K562 (cell line): ENCODE data around the gene C19orf85. TPM values are rescaled to one million over a fixed set of nuclear protein-coding genes. Genes with fewer than 3 reads are reported as not detected.

Experiments used
- C11orf30 ChIP-seq: fragments of 450-650 bp; IDR thresholded peaks from 2 replicates; pipeline ENCODE4 v1.6.1; 2016; ENCODE audit warnings: low read depth, mild to moderate bottlenecking
- COPS2 ChIP-seq: fragments of 450-650 bp; conservative IDR thresholded peaks from 2 replicates; pipeline ENCODE4 v1.6.1; 2016; ENCODE audit warnings: mild to moderate bottlenecking, moderate library complexity
- CREM ChIP-seq: IDR thresholded peaks from 2 replicates; pipeline ENCODE4 v1.6.1; 2014; ENCODE audit warnings: antibody characterized with exemption, low read depth
- FOXA3 ChIP-seq, 2 experiments: fragments of 450-650 bp in 1 of 2; sonication (generic) in 1 of 2; formaldehyde crosslinking; IDR thresholded peaks in 1 of 2; conservative IDR thresholded peaks in 1 of 2; 2 replicates each; pipeline versions ENCODE4 v1.4.0 to v1.8.0; 2020 to 2022; ENCODE audit warnings: mild to moderate bottlenecking in 2 of 2, missing genetic modification reagents in 1 of 2
- KLF1 ChIP-seq: fragments of 450-650 bp; IDR thresholded peaks from 2 replicates; pipeline ENCODE4 v1.6.1; 2016; ENCODE audit warnings: missing genetic modification characterization, missing compliant biosample characterization
- LARP7 ChIP-seq: fragments of 450-650 bp; IDR thresholded peaks from 2 replicates; pipeline ENCODE4 v1.6.1; 2016
- LCOR ChIP-seq: sonication (generic); formaldehyde crosslinking; IDR thresholded peaks from 2 replicates; pipeline ENCODE4 v1.8.0; 2022; ENCODE audit warnings: mild to moderate bottlenecking, missing genetic modification reagents
- NONO ChIP-seq, 2 experiments: fragments of 200-400 bp in 1 of 2; fragments of 450-650 bp in 1 of 2; formaldehyde crosslinking in 1 of 2; IDR thresholded peaks; 2 replicates each; pipeline ENCODE4 v1.6.1; 2017; ENCODE audit warnings: low read depth in 2 of 2, mild to moderate bottlenecking in 2 of 2, moderate library complexity in 2 of 2, low read length in 1 of 2
- POLR2A ChIP-seq: fragments of 450-650 bp; conservative IDR thresholded peaks from 2 replicates; pipeline ENCODE4 v1.6.1; 2016
- POLR3G ChIP-seq: IDR thresholded peaks from 2 replicates; pipeline ENCODE4 v1.6.1; 2011; ENCODE audit not compliant: insufficient read length, insufficient replicate concordance; ENCODE audit errors: extremely low read depth
- RBBP5 ChIP-seq: fragments of 200-600 bp; sonication (generic); IDR thresholded peaks from 2 replicates; pipeline ENCODE4 v1.6.1; 2012; ENCODE audit warnings: borderline replicate concordance, mild to moderate bottlenecking, low read length, control low read depth, inconsistent platforms; ENCODE audit not compliant: insufficient read depth, poor library complexity, severe bottlenecking
- RBM15 ChIP-seq: fragments of 200-400 bp; formaldehyde crosslinking; IDR thresholded peaks from 2 replicates; pipeline ENCODE4 v1.6.1; 2018; ENCODE audit warnings: mild to moderate bottlenecking, low read length, moderate library complexity; ENCODE audit not compliant: insufficient read depth
- RFX5 ChIP-seq: IDR thresholded peaks from 2 replicates; pipeline ENCODE4 v1.6.1; 2011; ENCODE audit warnings: low read depth, mild to moderate bottlenecking, improper control_type of control experiment, low read length
- RNF2 ChIP-seq: sonication (generic); IDR thresholded peaks from 2 replicates; pipeline ENCODE4 v1.6.1; 2016
- STAT5A ChIP-seq: IDR thresholded peaks from 2 replicates; pipeline ENCODE4 v1.6.1; 2012; ENCODE audit warnings: low read length, inconsistent platforms, borderline replicate concordance
- ZNF121 ChIP-seq: sonication (generic); formaldehyde crosslinking; conservative IDR thresholded peaks from 2 replicates; pipeline ENCODE4 v1.8.0; 2022; ENCODE audit warnings: missing genetic modification reagents
- ZNF184 ChIP-seq: sonication (generic); formaldehyde crosslinking; IDR thresholded peaks from 2 replicates; pipeline ENCODE4 v1.5.0; 2020; ENCODE audit warnings: missing genetic modification reagents
- ZNF3 ChIP-seq: fragments of 250-450 bp; sonication (Bioruptor Pico); IDR thresholded peaks from 2 replicates; pipeline ENCODE4 v1.5.0; 2021; ENCODE audit warnings: mild to moderate bottlenecking, moderate library complexity
- polyA plus RNA-seq, 8 experiments: library from polyadenylated mRNA; depleted of rRNA in 4 of 8; stranded (reverse) in 5 of 8; unstranded in 3 of 8; fragments of >200 nt; fragmentation: Nextera tagmentation in 2 of 8; fragmentation: Illumina TruSeq in 1 of 8; extraction: Ambion mirVana in 2 of 8; extraction: Trizol in 1 of 8; gene quantifications; 2 replicates each; pipeline versions ENCODE4 v1.2.1 to v1.2.3, GENCODE V29; 2011 to 2014; ENCODE audit warnings: inconsistent platforms in 1 of 8, missing spikeins in 1 of 8
- total RNA-seq, 7 experiments: library from RNA; depleted of rRNA in 6 of 7; stranded (reverse); fragments of >200 nt in 6 of 7; fragmentation: Illumina TruSeq in 2 of 7; extraction: Trizol in 2 of 7; gene quantifications; 2 replicates each; pipeline versions ENCODE4 v1.2.1 to v1.2.3, GENCODE V29; 2011 to 2021; ENCODE audit warnings: low replicate concordance in 1 of 7
- TF ChIP-seq, protein P1 (sequence below): fragments of 450-650 bp; IDR thresholded peaks from 2 replicates; pipeline ENCODE4 v1.6.1; 2018; ENCODE audit not compliant: partially characterized antibody
- TF ChIP-seq, protein P2 (sequence below): fragments of 150-350 bp; conservative IDR thresholded peaks from 2 replicates; pipeline ENCODE4 v1.6.1; 2014; ENCODE audit warnings: low read length
- TF ChIP-seq, protein P3 (sequence below): fragments of 250-450 bp; sonication (Bioruptor Pico); IDR thresholded peaks from 2 replicates; pipeline ENCODE4 v1.4.0; 2020; ENCODE audit warnings: mild to moderate bottlenecking

The C19orf85 gene
- total and polyA plus RNA-seq, 9 of the 15 experiments (the other 6 are each of a cell fraction or from before 2014, with no cell fraction given) = not detected

DNA sequence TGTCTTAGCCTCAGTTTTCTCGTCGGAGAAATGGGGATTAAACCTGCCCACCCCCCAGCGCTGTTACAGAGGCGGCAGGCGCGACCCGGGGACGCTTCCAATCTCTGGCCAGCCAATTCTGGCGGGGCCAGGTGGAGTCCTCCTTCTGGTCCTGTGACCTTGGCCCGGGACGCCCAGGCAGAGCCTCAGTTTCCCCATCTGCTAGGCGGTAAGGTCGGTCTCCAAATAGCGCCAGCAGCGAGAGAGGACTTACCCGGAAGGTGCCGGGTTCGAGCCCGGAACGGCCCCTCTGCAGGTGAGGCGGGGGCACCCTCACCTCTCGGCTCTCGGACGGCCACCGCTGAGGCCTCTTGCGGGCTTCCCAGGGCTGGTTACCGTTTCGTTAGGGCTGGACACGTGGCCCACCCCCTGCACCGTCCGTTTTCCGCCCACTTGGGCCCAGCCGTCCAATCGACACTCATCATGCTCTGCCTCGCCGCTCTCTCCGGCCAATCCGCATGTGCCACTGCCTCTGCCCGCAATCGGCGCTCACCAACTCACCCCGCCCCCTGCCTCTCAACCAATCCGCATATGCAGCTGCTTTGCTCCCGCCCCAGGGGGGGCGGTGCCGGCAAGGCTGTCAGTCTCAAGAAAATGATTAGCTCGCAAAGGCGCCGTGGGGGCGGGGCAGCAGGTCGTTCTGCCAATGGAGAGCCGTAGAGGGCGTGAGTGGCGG is 3.1 kb downstream of the C19orf85 start, which contains the start of gene ISOC2 (continued):
- TF ChIP-seq, protein P1, sequence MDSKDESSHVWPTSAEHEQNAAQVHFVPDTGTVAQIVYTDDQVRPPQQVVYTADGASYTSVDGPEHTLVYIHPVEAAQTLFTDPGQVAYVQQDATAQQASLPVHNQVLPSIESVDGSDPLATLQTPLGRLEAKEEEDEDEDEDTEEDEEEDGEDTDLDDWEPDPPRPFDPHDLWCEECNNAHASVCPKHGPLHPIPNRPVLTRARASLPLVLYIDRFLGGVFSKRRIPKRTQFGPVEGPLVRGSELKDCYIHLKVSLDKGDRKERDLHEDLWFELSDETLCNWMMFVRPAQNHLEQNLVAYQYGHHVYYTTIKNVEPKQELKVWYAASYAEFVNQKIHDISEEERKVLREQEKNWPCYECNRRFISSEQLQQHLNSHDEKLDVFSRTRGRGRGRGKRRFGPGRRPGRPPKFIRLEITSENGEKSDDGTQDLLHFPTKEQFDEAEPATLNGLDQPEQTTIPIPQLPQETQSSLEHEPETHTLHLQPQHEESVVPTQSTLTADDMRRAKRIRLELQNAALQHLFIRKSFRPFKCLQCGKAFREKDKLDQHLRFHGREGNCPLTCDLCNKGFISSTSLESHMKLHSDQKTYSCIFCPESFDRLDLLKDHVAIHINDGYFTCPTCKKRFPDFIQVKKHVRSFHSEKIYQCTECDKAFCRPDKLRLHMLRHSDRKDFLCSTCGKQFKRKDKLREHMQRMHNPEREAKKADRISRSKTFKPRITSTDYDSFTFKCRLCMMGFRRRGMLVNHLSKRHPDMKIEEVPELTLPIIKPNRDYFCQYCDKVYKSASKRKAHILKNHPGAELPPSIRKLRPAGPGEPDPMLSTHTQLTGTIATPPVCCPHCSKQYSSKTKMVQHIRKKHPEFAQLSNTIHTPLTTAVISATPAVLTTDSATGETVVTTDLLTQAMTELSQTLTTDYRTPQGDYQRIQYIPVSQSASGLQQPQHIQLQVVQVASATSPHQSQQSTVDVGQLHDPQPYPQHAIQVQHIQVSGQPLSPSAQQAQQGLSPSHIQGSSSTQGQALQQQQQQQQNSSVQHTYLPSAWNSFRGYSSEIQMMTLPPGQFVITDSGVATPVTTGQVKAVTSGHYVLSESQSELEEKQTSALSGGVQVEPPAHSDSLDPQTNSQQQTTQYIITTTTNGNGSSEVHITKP = no peak
- TF ChIP-seq FOXA3 (CRISPR knock-in tag; conservative IDR thresholded peaks at IDR 0.05 in 1 of 2, IDR thresholded peaks at IDR 0.05 in 1 of 2) = peak in 1 of 2 experiments; percentile 76; a peak in 1 of 4 replicates
- TF ChIP-seq, protein P2, sequence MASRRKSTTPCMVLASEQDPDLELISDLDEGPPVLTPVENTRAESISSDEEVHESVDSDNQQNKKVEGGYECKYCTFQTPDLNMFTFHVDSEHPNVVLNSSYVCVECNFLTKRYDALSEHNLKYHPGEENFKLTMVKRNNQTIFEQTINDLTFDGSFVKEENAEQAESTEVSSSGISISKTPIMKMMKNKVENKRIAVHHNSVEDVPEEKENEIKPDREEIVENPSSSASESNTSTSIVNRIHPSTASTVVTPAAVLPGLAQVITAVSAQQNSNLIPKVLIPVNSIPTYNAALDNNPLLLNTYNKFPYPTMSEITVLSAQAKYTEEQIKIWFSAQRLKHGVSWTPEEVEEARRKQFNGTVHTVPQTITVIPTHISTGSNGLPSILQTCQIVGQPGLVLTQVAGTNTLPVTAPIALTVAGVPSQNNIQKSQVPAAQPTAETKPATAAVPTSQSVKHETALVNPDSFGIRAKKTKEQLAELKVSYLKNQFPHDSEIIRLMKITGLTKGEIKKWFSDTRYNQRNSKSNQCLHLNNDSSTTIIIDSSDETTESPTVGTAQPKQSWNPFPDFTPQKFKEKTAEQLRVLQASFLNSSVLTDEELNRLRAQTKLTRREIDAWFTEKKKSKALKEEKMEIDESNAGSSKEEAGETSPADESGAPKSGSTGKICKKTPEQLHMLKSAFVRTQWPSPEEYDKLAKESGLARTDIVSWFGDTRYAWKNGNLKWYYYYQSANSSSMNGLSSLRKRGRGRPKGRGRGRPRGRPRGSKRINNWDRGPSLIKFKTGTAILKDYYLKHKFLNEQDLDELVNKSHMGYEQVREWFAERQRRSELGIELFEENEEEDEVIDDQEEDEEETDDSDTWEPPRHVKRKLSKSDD = no peak
- TF ChIP-seq RBM15 = no peak
- no peak for TF ChIP-seq STAT5A
- TF ChIP-seq LARP7 = no peak
- peak; percentile 65; the same call in 1 of the 2 replicates for TF ChIP-seq RNF2
- no peak for TF ChIP-seq COPS2
- TF ChIP-seq POLR3G = no peak
- peak; percentile 26 for TF ChIP-seq RBBP5
- no peak for TF ChIP-seq RFX5
- no peak for TF ChIP-seq ZNF3 (CRISPR knock-in tag)
- TF ChIP-seq ZNF121 = peak; percentile 21; the same call in 1 of the 2 replicates
- no peak for TF ChIP-seq LCOR
- TF ChIP-seq, protein P3, sequence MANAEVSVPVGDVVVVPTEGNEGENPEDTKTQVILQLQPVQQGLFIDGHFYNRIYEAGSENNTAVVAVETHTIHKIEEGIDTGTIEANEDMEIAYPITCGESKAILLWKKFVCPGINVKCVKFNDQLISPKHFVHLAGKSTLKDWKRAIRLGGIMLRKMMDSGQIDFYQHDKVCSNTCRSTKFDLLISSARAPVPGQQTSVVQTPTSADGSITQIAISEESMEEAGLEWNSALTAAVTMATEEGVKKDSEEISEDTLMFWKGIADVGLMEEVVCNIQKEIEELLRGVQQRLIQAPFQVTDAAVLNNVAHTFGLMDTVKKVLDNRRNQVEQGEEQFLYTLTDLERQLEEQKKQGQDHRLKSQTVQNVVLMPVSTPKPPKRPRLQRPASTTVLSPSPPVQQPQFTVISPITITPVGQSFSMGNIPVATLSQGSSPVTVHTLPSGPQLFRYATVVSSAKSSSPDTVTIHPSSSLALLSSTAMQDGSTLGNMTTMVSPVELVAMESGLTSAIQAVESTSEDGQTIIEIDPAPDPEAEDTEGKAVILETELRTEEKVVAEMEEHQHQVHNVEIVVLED (CRISPR knock-in tag) = no peak
- TF ChIP-seq KLF1 (tag) = peak; percentile 73; the same call in 1 of the 2 replicates
- no peak for TF ChIP-seq ZNF184 (CRISPR knock-in tag)
- peak; percentile 95 for TF ChIP-seq POLR2A
- 0 out of 4 replicates have a peak, but pooled peaks of 1 of the 2 experiments have one; percentile 27 for TF ChIP-seq NONO (IDR thresholded peaks at IDR 0.05; ENCODE audit: low read depth in 2 of 2, low read length in 1 of 2)
- TF ChIP-seq C11orf30 = peak; percentile 68
- peak; percentile 83 for TF ChIP-seq CREM
